ENCODE results near the gene GNB4. TPM values are rescaled to one million over a fixed set of nuclear protein-coding genes. Genes with fewer than 3 reads are reported as not detected.

Gene GNB4
- total and polyA plus RNA-seq, 2 donors (not counting 3 experiments of a cell fraction or from before 2014, with no cell fraction given) = 30.3 to 62.6 TPM

DNA sequence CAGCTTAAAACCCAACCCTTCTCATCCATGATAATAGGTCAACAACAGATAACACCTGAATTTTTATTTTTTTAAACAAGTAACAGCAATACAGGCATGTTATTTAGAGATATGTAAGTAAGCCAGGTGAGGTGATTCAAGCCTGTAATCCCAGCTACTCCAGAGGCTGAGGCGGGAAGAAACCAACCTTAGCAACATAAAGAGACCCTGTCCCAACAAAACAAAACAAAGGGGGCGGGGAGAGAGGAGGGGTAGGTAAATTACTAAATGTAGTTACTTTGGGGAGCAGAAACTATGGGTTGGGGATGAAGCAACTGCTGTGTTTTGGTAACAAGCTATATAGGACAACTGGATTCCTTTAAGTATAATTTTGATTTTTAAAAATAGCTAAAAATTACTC lies 47.0 kb downstream of the GNB4 start:
- ChIA-PET CTCF (no interaction called here), POLR2A (no interaction called here)
- Histone ChIP-seq H3K9me3 (replicated peaks; ENCODE audit: control insufficient read depth, insufficient read depth, low read length) (no peaks in the 10 kb centered on the region), H3K27me3 (ENCODE audit: control insufficient read depth in 2 of 2, insufficient read depth in 2 of 2, low read length in 2 of 2) (no peaks in the 10 kb centered on the region), H3K4me2 (ENCODE audit: insufficient read depth, low read length) (no peak overlapping the region), H2AFZ (ENCODE audit: low read depth, low read length) (no peak overlapping the region), H3K27ac (ENCODE audit: insufficient read depth, low read depth, low read length) (no peak overlapping the region), H3K4me1 (ENCODE audit: control insufficient read depth, extremely low read depth, insufficient read depth, low read length) (no peaks in the 10 kb centered on the region), H3K9ac (replicated peaks; ENCODE audit: extremely low read depth, insufficient read depth, low read length) (no peak overlapping the region), H4K20me1 (replicated peaks; ENCODE audit: control insufficient read depth, extremely low read depth, insufficient read depth, low read length) (no peaks in the 10 kb centered on the region), H3K36me3 (ENCODE audit: control insufficient read depth in 2 of 2, extremely low read depth in 1 of 2, insufficient read depth in 2 of 2, low read length in 2 of 2) (peaks cover 11 to 21% of the 10 kb centered on the region in 2 experiments), H3K4me3 (replicated peaks in 1 of 3; ENCODE audit: insufficient read depth in 1 of 3, low read depth in 1 of 3, low read length in 3 of 3) (no peak overlapping the region), H3K79me2 (ENCODE audit: control insufficient read depth, insufficient read depth, low read length) (no peaks in the 10 kb centered on the region), H3K9me1 (replicated peaks; ENCODE audit: control insufficient read depth, extremely low read depth, insufficient read depth, low read length) (no peaks in the 10 kb centered on the region)
- TF ChIP-seq JUN (IDR thresholded peaks at IDR 0.05; ENCODE audit: borderline replicate concordance, insufficient read depth, insufficient read length, low read depth) (no peak), FOS (IDR thresholded peaks at IDR 0.05; ENCODE audit: borderline replicate concordance, insufficient read depth, low read length) (no peak), POLR2AphosphoS5 (IDR thresholded peaks at IDR 0.05; ENCODE audit: insufficient read depth, low read depth, low read length) (no peak), MYC (IDR thresholded peaks at IDR 0.05; ENCODE audit: low read depth, low read length) (no peak), GATA2 (IDR thresholded peaks at IDR 0.05; ENCODE audit: insufficient read depth, insufficient read length, low read depth, low read length) (no peak), POLR2A (IDR thresholded peaks at IDR 0.05; ENCODE audit: low read depth, low read length) (no peak), EZH2 (IDR thresholded peaks at IDR 0.05; ENCODE audit: borderline replicate concordance, low read depth, low read length, severe bottlenecking) (no peak)
- TF ChIP-seq, protein P1, sequence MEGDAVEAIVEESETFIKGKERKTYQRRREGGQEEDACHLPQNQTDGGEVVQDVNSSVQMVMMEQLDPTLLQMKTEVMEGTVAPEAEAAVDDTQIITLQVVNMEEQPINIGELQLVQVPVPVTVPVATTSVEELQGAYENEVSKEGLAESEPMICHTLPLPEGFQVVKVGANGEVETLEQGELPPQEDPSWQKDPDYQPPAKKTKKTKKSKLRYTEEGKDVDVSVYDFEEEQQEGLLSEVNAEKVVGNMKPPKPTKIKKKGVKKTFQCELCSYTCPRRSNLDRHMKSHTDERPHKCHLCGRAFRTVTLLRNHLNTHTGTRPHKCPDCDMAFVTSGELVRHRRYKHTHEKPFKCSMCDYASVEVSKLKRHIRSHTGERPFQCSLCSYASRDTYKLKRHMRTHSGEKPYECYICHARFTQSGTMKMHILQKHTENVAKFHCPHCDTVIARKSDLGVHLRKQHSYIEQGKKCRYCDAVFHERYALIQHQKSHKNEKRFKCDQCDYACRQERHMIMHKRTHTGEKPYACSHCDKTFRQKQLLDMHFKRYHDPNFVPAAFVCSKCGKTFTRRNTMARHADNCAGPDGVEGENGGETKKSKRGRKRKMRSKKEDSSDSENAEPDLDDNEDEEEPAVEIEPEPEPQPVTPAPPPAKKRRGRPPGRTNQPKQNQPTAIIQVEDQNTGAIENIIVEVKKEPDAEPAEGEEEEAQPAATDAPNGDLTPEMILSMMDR (IDR thresholded peaks at IDR 0.05; ENCODE audit: extremely low read depth in 1 of 2, insufficient read depth in 1 of 2, low read depth in 1 of 2, low read length in 2 of 2) = no peak
- TF ChIP-seq, protein P2, sequence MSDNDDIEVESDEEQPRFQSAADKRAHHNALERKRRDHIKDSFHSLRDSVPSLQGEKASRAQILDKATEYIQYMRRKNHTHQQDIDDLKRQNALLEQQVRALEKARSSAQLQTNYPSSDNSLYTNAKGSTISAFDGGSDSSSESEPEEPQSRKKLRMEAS (IDR thresholded peaks at IDR 0.05; ENCODE audit: insufficient read depth, insufficient read length) = no peak
- dilution Hi-C loops (cut with MboI; ENCODE audit: extremely low pct_ligation_motif_present, low sequenced_read_pairs) = no loop called here
- FAIRE-seq (no peak), DNase-seq (ENCODE audit: low read depth, low spot score) (no peak)
- intact Hi-C loops (cut with micrococcal nuclease) = no loop called here
- no TSS peak for BruUV-seq (replicated peaks)

Measured in endothelial cell of umbilical vein (primary cell).